Naive thymus-derived CD4-positive, alpha-beta T cell (primary cell): Measurements from ENCODE around the gene COL23A1. TPM values are rescaled to one million over a fixed set of nuclear protein-coding genes. Genes with fewer than 3 reads are reported as not detected.

Experiments used
- ATAC-seq: fragments of 150-1000 bp; cut with Tn5 transposase; 2 replicates; pipeline ENCODE4 v1.10.0; 2021; ENCODE audit warnings: mild to moderate bottlenecking, moderate library complexity
- CTCF ChIA-PET: fragments of 350-600 bp; sonication (Branson Sonifier 250); formaldehyde crosslinking; loops from one replicate; lab custom pipeline; 2021; ENCODE audit warnings: antibody characterized with exemption; lab: Charles Lee
- POLR2A ChIA-PET: fragments of 350-600 bp; sonication (Branson Sonifier 250); formaldehyde crosslinking; loops from one replicate; lab custom pipeline; 2021; ENCODE audit warnings: antibody characterized with exemption, inconsistent platforms; lab: Charles Lee
- DNase-seq, 9 donors: peaks; one replicate each; pipeline versions ENCODE4 v3.0.0 to v3.0.0-alpha.2; 2020 to 2022; ENCODE audit warnings: mixed read lengths in 1 of 9
- H3K27ac ChIP-seq: one replicate; pipeline ENCODE4 v1.7.0; 2013; ENCODE audit warnings: mild to moderate bottlenecking, low read depth, low read length, moderate library complexity
- H3K27me3 ChIP-seq, 2 donors: one replicate each; pipeline ENCODE4 v1.7.0; 2013; ENCODE audit warnings: low read length in 2 of 2, mild to moderate bottlenecking in 2 of 2, moderate library complexity in 2 of 2; ENCODE audit not compliant: control insufficient read depth in 2 of 2, insufficient read depth in 2 of 2
- H3K36me3 ChIP-seq, 3 experiments: 1 replicate in 2 of 3; 2 replicates in 1 of 3; pipeline ENCODE4 v1.7.0; 2013; ENCODE audit warnings: low read length in 3 of 3, mild to moderate bottlenecking in 3 of 3, moderate library complexity in 1 of 3; ENCODE audit not compliant: insufficient read depth in 3 of 3, control insufficient read depth in 2 of 3
- H3K4me1 ChIP-seq, 2 donors: one replicate each; pipeline ENCODE4 v1.7.0; 2013; ENCODE audit warnings: low read length in 2 of 2, mild to moderate bottlenecking in 2 of 2, moderate library complexity in 1 of 2; ENCODE audit not compliant: control insufficient read depth in 2 of 2, insufficient read depth in 2 of 2
- H3K4me3 ChIP-seq: 2 replicates; pipeline ENCODE4 v1.7.0; 2013; ENCODE audit warnings: mild to moderate bottlenecking, low read length
- H3K9me3 ChIP-seq, 3 experiments: 1 replicate in 2 of 3; 2 replicates in 1 of 3; pipeline ENCODE4 v1.7.0; 2013; ENCODE audit warnings: low read length in 3 of 3; ENCODE audit not compliant: control insufficient read depth in 2 of 3
- H3K27ac Mint-ChIP-seq, 9 donors: one replicate each; pipeline ENCODE4 v1.8.0; 2020 to 2022; ENCODE audit warnings: mixed read lengths in 9 of 9, mild to moderate bottlenecking in 8 of 9, moderate library complexity in 5 of 9, inconsistent platforms in 2 of 9
- H3K27me3 Mint-ChIP-seq, 5 donors: one replicate each; pipeline ENCODE4 v1.8.0; 2021 to 2022; ENCODE audit warnings: mixed read lengths in 5 of 5, mild to moderate bottlenecking in 1 of 5
- H3K36me3 Mint-ChIP-seq, 5 donors: one replicate each; pipeline ENCODE4 v1.8.0; 2020 to 2022; ENCODE audit warnings: mixed read lengths in 5 of 5, mild to moderate bottlenecking in 3 of 5, inconsistent platforms in 1 of 5
- H3K4me1 Mint-ChIP-seq, 7 donors: one replicate each; pipeline ENCODE4 v1.8.0; 2020 to 2022; ENCODE audit warnings: mixed read lengths in 7 of 7, mild to moderate bottlenecking in 3 of 7, inconsistent platforms in 1 of 7
- H3K4me3 Mint-ChIP-seq, 10 donors: one replicate each; pipeline ENCODE4 v1.8.0; 2020 to 2022; ENCODE audit warnings: mild to moderate bottlenecking in 10 of 10, mixed read lengths in 10 of 10, moderate library complexity in 6 of 10, inconsistent platforms in 2 of 10
- H3K9me3 Mint-ChIP-seq, 11 donors: one replicate each; pipeline ENCODE4 v1.8.0; 2020 to 2022; ENCODE audit warnings: mixed read lengths in 11 of 11, mild to moderate bottlenecking in 4 of 11, inconsistent platforms in 1 of 11, moderate library complexity in 1 of 11
- intact Hi-C, 2 donors: fragments of 100-400 bp; cut with micrococcal nuclease; formaldehyde crosslinking; loops; one replicate each; pipeline ENCODE4 v1.15.1; 2023
- polyA plus RNA-seq, 2 donors: library from polyadenylated mRNA; unstranded; fragments of 300-500 nt; fragmentation: Illumina TruSeq; gene quantifications; one replicate each; pipeline ENCODE4 v1.2.3, GENCODE V29; 2021
- total RNA-seq, 6 experiments: library from RNA in 5 of 6; stranded (reverse) in 5 of 6; gene quantifications; 1 replicate in 5 of 6; 2 replicates in 1 of 6; pipeline ENCODE4 v1.2.3 and lab custom pipeline; 2021 to 2026

Gene COL23A1
- total and polyA plus RNA-seq, 7 experiments from 2014 or later: 0.13 to 0.32 (median 0.22) TPM; not detected in 4

DNA sequence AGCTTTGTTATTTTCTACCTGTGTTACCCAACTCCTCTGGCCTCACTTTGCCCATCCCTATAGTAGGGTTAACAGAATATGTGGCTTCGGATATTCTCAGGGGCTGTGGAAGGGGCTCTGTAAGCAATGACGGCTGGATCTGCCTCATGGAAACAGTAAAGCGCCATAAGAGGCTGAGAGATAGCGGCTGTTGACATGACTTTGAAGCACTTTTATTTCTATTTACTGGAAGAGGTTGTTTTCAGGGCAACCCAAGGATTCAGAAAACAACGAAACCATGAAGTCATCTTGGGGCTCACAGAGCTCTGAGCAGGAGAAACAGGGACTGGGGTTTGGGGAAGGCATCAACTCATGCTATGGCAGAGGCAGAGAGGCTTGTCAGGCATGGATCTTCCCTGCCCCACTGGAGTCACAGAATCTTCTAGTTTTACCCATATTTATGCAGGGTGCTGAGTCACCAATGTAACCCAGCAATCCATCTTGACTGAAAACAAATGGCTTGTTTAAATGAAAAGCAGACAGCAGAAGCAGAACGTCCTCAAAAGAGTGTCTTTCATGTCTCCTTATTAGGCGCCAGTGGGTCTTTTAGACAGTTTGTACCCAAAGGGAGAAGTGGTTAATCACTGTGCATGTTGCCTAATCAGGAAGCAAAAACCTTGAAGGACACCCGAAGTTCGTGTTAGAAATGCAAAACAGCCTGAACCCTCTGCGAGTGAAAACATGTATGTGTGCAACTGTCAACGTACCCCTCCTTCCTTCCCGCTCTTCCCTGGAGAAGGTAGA, 113.0 kb downstream of the COL23A1 start:
- ATAC-seq (peak; percentile 67), DNase-seq (no peak)
- Histone ChIP-seq H3K4me1 (no peaks in the 10 kb centered on the region), H3K36me3 (no peaks in the 10 kb centered on the region), H3K27me3 (no peaks in the 10 kb centered on the region), H3K9me3 (no peaks in the 10 kb centered on the region), H3K27ac (no peak overlapping the region), H3K4me3 (no peak overlapping the region)
- H3K4me1 Mint-ChIP-seq: peaks cover 0 to 4% (median 0%) of the 10 kb centered on the region in 7 donors
- peaks cover 0 to 7% (median 0%) of the 10 kb centered on the region in 5 donors for H3K27me3 Mint-ChIP-seq
- intact Hi-C loops: no loop called here
- CTCF ChIA-PET: no interaction called here
- H3K9me3 Mint-ChIP-seq: peaks cover 0 to 4% (median 0%) of the 10 kb centered on the region in 11 donors
- H3K36me3 Mint-ChIP-seq: no peaks in the 10 kb centered on the region
- no peak overlapping the region for H3K4me3 Mint-ChIP-seq
- POLR2A ChIA-PET: no interaction called here
- H3K27ac Mint-ChIP-seq: no peak overlapping the region

DNA sequence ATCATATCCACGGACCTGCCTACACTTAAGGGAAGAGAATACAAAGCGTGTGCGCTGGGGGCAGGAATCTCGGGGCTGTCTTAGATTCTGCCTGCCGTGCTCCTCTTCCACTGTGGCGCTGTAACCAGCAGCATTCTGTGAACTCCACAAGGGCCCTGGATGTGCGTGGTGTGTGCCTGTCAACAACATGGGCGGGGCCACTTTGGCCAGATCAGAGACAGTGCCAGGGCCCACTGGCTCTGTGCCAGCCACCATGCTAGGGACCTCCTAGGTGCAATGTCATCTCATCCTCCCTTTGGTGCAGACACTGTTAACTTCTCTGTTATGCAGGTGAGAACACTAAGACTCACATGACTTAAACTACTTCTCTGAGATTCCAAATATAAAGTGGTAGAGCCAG, 113.7 kb downstream of the COL23A1 start:
- H3K27ac Mint-ChIP-seq: no peak overlapping the region
- CTCF ChIA-PET: no interaction called here
- Histone ChIP-seq H3K36me3 (no peaks in the 10 kb centered on the region), H3K9me3 (no peaks in the 10 kb centered on the region), H3K4me1 (no peaks in the 10 kb centered on the region), H3K27ac (no peak overlapping the region), H3K4me3 (no peak overlapping the region), H3K27me3 (no peaks in the 10 kb centered on the region)
- DNase-seq: no peak
- H3K4me1 Mint-ChIP-seq: peaks cover 0 to 4% (median 0%) of the 10 kb centered on the region in 7 donors
- H3K36me3 Mint-ChIP-seq: no peaks in the 10 kb centered on the region
- no peak overlapping the region for H3K4me3 Mint-ChIP-seq
- ATAC-seq: no peak
- intact Hi-C loops: no loop called here
- peaks cover 0 to 7% (median 0%) of the 10 kb centered on the region in 5 donors for H3K27me3 Mint-ChIP-seq
- POLR2A ChIA-PET: no interaction called here
- H3K9me3 Mint-ChIP-seq: peaks cover 0 to 4% (median 0%) of the 10 kb centered on the region in 11 donors

DNA sequence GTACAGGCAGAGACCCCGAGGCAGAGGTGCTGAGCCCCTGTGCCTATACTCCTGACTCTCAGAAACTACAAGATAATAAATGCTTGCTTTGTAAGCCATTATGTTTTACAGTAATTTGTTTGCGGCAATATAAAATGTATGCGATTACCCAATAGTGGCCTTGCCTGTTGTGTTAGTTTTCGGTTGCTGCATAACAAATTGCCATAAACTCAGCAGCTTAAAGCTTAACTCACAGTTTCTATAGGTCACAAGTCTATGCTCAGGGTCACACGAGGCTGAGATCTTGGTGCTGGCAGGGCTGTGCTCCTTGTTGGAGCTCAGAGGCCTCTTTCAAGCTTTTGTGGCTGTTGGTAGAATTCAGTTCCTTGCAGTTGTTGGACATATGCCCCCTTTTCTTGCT, 114.8 kb downstream of the COL23A1 start:
- Histone ChIP-seq H3K27me3 (no peaks in the 10 kb centered on the region), H3K36me3 (no peaks in the 10 kb centered on the region), H3K9me3 (no peaks in the 10 kb centered on the region), H3K27ac (no peak overlapping the region), H3K4me1 (no peaks in the 10 kb centered on the region), H3K4me3 (no peak overlapping the region)
- Mint-ChIP-seq H3K27ac (no peak overlapping the region), H3K4me1 (peaks cover 0 to 4% (median 0%) of the 10 kb centered on the region in 7 donors), H3K27me3 (peaks cover 0 to 7% (median 0%) of the 10 kb centered on the region in 5 donors), H3K36me3 (no peaks in the 10 kb centered on the region), H3K4me3 (no peak overlapping the region), H3K9me3 (peaks cover 0 to 4% (median 0%) of the 10 kb centered on the region in 11 donors)
- ATAC-seq (no peak), DNase-seq (no peak)
- intact Hi-C loops: no loop called here
- ChIA-PET CTCF (no interaction called here), POLR2A (no interaction called here)

DNA sequence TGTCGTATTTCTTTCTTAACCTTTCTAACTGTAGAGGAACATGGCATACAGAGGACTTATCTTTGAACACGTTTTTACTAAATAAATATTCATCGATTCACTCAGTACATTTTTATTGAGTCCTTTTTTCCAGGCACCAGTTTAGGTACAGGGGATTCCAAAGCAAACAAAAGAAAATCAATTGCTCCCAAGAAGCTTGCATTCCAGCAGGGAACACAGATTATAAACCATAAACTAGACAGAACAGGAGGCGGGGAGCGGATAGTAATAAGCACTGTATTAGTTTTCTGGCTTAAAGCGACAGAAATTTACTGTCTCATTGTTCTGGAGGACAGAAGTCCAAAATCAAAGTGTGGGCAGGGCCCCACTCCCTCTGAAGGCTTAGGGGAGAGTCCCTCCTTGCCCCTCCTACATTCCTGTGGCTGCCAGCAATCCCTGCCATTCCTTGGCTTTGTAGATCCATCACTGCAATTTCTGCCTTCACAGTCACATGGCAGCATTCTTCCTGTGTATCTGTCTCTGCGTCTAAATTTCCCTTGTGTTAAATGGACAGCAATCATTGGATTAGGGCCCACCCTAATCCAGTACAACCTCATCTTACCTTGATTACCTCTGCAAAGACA, 115.5 kb downstream of the COL23A1 start:
- Histone ChIP-seq H3K27me3 (no peaks in the 10 kb centered on the region), H3K9me3 (no peaks in the 10 kb centered on the region), H3K4me3 (no peak overlapping the region), H3K27ac (no peak overlapping the region), H3K36me3 (no peaks in the 10 kb centered on the region), H3K4me1 (no peaks in the 10 kb centered on the region)
- Mint-ChIP-seq H3K36me3 (no peaks in the 10 kb centered on the region), H3K4me1 (peaks cover 0 to 5% (median 0%) of the 10 kb centered on the region in 7 donors), H3K4me3 (no peak overlapping the region), H3K9me3 (peaks cover 0 to 4% (median 0%) of the 10 kb centered on the region in 11 donors), H3K27ac (no peak overlapping the region), H3K27me3 (peaks cover 0 to 7% (median 0%) of the 10 kb centered on the region in 5 donors)
- intact Hi-C loops: no loop called here
- ChIA-PET POLR2A (no interaction called here), CTCF (no interaction called here)
- ATAC-seq (no peak), DNase-seq (no peak)

DNA sequence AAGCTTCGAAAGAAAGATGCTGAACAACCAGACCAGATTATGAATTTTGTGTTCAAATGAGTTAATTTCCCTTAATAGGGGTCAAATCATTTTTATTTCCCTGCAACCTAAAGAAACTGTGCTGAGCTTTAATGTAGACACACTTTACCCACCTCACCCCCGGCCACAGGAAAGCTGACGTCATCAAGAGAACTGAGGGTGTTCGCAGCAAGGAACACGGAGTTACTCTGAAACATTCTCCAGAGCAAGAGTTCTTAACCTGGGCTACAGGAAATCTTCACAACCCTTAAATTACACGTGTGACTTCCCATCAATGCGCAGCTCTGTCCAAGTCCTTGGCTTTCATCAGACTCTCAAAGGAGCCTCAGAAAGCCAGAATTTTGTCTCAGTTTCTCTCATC, 116.3 kb downstream of the COL23A1 start:
- peaks cover 0 to 11% (median 4%) of the 10 kb centered on the region in 5 donors for H3K27me3 Mint-ChIP-seq
- Histone ChIP-seq H3K4me1 (no peaks in the 10 kb centered on the region), H3K27me3 (no peaks in the 10 kb centered on the region), H3K36me3 (no peaks in the 10 kb centered on the region), H3K4me3 (no peak overlapping the region), H3K27ac (no peak overlapping the region), H3K9me3 (no peaks in the 10 kb centered on the region)
- no peak overlapping the region for H3K27ac Mint-ChIP-seq
- ATAC-seq (no peak), DNase-seq (peak in 2 of 9 donors; percentile 1 to 5)
- CTCF ChIA-PET: no interaction called here
- no peaks in the 10 kb centered on the region for H3K36me3 Mint-ChIP-seq
- no peak overlapping the region for H3K4me3 Mint-ChIP-seq
- POLR2A ChIA-PET: no interaction called here
- H3K9me3 Mint-ChIP-seq: peaks cover 0 to 4% (median 0%) of the 10 kb centered on the region in 11 donors
- peaks cover 0 to 5% (median 0%) of the 10 kb centered on the region in 7 donors for H3K4me1 Mint-ChIP-seq
- intact Hi-C loops: no loop called here

DNA sequence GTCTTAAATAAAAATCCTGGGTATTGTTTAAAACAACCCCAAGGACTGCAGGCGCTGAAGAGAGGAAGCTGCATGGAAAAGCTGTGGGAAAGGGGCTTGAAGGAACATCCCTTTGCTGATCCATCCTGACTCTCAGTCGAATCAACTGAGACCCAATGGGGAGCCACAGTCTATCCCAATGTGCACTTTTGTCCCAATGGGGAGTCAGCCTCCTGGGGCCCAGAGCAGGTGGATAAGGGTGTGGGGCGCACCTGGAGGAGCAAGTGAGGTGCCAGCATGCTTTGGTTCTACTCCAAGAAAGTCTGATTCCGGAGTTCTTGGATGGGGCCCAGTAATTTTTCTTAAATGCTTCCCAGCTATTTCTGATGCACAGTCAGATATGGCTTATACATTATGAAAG, 118.1 kb downstream of the COL23A1 start:
- peaks cover 0 to 10% (median 5%) of the 10 kb centered on the region in 5 donors for H3K27me3 Mint-ChIP-seq

More for the DNA sequence above, 118.1 kb downstream of the COL23A1 start:
- intact Hi-C loops: no loop called here
- Mint-ChIP-seq H3K4me3 (no peak overlapping the region), H3K9me3 (peaks cover 0 to 4% (median 0%) of the 10 kb centered on the region in 11 donors), H3K27ac (no peak overlapping the region), H3K4me1 (peaks cover 0 to 6% (median 0%) of the 10 kb centered on the region in 7 donors), H3K36me3 (no peaks in the 10 kb centered on the region)
- CTCF ChIA-PET: interaction anchor here (0.6 kb wide), 1 partner anchor 72 kb away, joined by 3 read pairs; no protein-coding TSS in a partner anchor
- Histone ChIP-seq H3K4me1 (no peaks in the 10 kb centered on the region), H3K4me3 (no peak overlapping the region), H3K27me3 (no peaks in the 10 kb centered on the region), H3K27ac (no peak overlapping the region), H3K36me3 (no peaks in the 10 kb centered on the region), H3K9me3 (no peaks in the 10 kb centered on the region)
- ATAC-seq (no peak), DNase-seq (no peak)
- POLR2A ChIA-PET: no interaction called here
